HG02970 (cell line): ENCODE data around the gene CHST3.
"Not testable (repeated sequence)": the region's sequence is repeated elsewhere in the genome, so short reads cannot be mapped to it uniquely, and the experiment has no call there.

Experiments used
- ATAC-seq: cut with Tn5 transposase; IDR thresholded peaks from one replicate; pipeline ENCODE4 v1.9.1; 2021; ENCODE audit warnings: mild to moderate bottlenecking, moderate library complexity, moderate number of reproducible peaks; ENCODE audit not compliant: unreplicated experiment, low FRiP score

The CHST3 gene

DNA sequence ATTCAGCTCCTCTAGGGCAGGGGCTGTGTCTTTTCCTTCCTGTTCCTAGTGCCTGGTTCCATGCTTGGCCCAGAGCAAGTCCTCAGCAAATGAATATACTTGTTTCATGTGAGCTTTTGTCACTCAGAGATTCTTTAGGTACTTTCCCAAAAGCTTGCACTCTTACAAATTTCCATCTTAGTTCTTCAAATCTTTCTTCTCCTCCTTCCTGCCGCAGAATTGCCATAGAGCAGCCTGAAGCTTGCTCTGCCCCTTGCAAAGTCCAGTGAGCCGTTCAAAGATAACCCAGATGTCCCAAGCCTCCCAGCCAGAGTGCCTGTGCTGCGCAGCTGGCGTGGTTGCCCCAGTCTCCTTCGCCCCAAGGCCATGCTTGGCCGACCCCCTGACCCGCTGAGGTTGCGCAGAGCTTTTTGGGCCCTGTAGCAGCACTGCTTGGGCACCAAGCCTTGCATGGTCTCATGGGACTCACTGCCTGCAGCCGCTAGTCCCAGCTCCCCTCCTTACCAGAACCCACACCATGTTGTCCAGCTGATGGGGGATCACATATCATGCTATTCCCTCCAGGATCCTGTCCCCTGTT is 20.7 kb downstream of the CHST3 start:
- no peak for ATAC-seq

GRCh38 chr10:71985542-71986250 is 21.5 kb downstream of the CHST3 start:
- ATAC-seq, result no peak

GRCh38 chr10:71988895-71989294 is 24.7 kb downstream of the CHST3 start:
- ATAC-seq, result not testable (repeated sequence)

- no peak for ATAC-seq
Observed at GRCh38 chr10:71989661-71990454, 25.7 kb downstream of the CHST3 start.

DNA sequence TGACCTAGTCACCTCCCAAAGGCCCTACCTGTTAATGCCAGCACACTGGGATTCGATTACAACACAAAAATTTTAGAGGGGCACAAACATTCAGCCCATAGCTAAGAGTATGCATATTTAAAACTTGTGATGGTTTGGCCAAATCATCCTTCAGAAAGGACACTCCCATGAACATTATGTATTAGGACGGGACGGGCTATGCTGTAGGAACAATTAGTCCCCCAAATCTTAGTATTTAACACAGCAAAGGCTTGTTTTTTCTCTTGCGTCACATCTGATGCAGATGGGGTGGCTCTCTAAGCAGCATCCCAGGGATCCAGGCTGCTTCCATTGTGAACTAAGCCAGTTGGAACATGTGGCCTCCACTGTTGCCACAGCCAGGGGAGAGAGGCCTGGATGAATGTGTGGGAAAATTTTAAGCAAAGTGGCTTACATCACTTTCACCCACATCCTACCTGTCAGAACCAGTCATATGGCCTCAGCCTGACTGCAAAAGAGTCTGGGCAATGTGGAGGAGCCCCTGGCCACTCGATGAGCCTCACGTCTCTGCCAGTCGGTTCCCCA is 26.6 kb downstream of the CHST3 start:
- no peak for ATAC-seq

GRCh38 chr10:71995449-71995848 is 31.3 kb downstream of the CHST3 start:
- no peak for ATAC-seq

GRCh38 chr10:71995887-71996575 is 31.8 kb downstream of the CHST3 start:
- ATAC-seq, result no peak

GRCh38 chr10:71996592-71997371 is 32.6 kb downstream of the CHST3 start:
- no peak for ATAC-seq

DNA sequence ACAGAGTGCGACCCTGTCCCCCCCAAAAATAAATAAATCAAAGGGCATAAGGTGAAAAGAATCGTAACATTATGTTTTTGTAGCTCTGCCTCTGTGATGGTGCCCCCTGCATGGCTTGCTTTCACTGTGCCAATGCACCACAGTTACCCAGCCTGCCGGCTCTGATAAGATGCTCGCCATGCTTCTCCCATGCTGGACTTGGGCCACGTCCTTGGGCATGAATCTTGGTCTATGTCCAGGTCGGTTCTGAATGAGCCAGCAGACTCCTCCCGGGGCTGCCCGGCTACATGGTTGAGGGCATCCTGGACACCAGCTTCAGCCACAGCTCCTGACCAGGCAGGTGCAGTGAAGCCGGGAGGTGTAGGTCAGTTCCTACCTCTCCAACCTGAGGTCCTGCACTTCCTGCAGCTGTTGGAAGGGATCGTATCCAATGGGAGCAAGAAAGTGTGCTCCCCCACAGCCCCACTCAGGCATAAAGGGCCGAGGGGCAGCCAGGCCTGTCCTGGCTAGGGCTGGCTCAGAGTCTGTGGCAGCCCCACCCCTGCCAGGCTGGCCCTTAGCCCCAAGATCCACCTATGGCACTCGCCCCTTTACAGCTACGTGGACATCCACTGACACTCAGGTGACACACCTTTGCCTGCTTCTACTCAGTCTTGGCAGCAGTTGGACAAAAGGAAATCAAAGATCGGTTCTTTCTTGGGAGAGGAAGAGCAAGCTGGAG is 34.1 kb downstream of the CHST3 start:
- no peak for ATAC-seq

- no peak for ATAC-seq
Observed at GRCh38 chr10:71998840-71999194, 34.6 kb downstream of the CHST3 start.

GRCh38 chr10:71999360-72000072 is 35.3 kb downstream of the CHST3 start:
- no peak for ATAC-seq

- no peak for ATAC-seq
Observed at GRCh38 chr10:72000073-72001032, 36.2 kb downstream of the CHST3 start.

GRCh38 chr10:72001033-72001395 is 36.8 kb downstream of the CHST3 start:
- ATAC-seq, result no peak

DNA sequence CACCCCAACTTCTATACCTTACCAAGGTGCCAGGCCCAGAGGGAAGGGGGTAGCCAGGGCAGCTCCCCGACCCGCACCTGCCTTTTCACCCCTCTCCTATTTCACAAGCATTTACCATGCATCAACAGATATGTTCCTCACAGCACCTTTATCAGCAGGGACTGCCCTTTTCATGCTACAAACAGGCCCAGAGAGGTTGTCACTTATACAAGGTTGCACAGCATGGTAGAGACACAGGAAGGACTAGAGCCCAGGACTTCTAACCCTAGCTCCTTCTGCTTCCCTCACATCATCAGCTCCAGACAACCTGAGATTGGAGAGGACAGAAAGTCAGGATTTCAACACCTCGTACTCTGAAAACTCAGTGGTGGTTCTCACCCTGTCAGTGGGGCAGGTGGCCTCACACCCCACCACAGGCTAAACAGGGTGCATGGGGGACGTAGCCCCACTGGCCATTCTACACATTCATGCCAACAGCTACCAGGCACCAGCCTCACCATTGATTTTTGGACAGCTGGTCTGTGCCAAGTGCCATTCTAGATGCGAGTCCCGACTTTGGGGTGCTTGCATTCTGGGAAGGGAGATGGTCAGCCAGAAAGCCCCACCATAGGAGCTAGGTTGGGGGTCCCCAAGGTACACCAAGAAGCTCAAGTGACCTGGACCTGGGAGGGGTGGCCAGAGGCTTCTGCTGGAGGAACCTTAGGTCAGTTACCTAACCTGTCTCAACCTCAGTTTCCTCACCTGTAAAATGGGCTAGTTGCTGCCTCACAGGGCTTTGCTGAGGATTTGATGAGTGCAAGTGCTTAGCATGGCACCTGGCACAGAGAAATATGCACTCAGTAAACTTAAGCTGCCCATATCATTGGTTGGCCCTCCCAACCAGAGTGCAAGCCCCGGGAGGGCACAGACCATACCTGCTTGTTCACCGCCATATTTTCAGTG is 38.4 kb downstream of the CHST3 start:
- no peak for ATAC-seq

DNA sequence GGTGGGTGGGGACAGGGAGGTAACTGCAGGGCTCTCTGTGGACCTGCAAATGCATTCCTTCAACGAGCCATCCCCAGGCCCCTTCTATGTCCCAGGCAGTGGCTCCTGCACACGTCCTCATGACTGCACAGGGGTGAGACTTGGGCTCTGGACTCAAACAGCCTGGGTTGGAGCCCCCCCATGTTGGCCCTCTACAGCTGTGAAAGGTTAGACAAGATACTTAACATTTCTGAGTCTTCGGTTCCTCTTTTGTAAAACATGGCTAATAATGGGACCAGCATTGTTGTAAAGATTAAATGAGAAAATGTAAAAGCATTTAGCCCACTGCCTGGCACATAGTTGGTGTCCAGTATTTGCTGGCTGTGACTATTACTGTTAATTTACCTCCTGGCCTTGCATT is 41.8 kb downstream of the CHST3 start:
- ATAC-seq, result no peak

GRCh38 chr10:72007246-72007892 is 43.2 kb downstream of the CHST3 start:
- no peak for ATAC-seq
